A673 (cell line): ENCODE measurements around the gene TMEM168.

ENCODE experiments used
- EZH2 ChIP-seq: fragments of 200-600 bp; sonication (generic); IDR thresholded peaks from 2 replicates; pipeline ENCODE4 v1.6.1; 2017; ENCODE audit warnings: borderline replicate concordance, low read depth, mild to moderate bottlenecking, mixed read lengths, antibody characterized with exemption, low read length; ENCODE audit not compliant: poor library complexity, severe bottlenecking
- TF ChIP-seq, protein P1 (sequence below): fragments of 300-800, 200-600 bp; sonication (generic); conservative IDR thresholded peaks from 2 replicates; pipeline ENCODE4 v1.5.1; 2017; ENCODE audit warnings: low read depth, mild to moderate bottlenecking, antibody characterized with exemption, low read length, moderate library complexity, mixed read lengths

DNA sequence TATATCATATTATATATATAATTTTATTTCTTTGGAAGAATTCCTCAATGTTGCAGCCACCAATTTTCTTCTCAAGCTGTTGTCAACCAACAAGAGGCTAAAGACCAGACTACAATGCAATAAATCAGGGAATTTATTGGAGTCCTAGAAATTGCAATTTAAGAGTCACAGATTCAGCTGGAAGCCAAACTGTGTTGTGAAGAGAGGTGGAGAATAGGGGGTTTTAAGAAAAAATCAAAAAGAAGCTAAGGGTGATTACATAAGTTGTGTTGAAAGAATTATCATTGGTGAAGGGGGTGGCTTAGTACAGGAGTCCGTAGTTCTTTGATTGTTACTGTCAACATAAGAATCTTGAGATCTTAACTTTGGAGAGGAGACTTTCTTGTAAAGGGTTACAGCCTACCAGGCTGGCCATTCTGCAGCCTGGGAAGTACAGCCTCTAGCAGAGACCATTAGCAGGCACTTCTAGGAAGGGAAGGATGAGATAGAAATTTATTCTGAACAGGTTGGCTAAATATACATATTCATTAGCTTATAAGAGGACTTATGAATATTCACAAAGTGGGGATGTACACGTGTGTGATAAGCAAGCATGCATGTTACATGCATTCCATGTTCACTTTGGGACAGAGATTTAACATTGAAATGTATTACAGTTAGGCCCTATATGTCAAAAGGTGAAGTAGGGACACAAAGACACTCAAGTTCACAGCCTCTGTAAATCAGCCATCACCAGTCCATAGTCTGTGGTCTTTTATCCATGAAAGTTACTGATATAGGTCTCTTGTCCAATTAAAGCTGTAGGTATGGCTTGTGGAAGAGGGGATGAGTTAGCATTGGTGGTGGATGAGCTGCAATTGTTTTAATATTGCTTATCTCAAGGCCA lies 8.3 kb upstream of the TMEM168 start:
- TF ChIP-seq, protein P1, sequence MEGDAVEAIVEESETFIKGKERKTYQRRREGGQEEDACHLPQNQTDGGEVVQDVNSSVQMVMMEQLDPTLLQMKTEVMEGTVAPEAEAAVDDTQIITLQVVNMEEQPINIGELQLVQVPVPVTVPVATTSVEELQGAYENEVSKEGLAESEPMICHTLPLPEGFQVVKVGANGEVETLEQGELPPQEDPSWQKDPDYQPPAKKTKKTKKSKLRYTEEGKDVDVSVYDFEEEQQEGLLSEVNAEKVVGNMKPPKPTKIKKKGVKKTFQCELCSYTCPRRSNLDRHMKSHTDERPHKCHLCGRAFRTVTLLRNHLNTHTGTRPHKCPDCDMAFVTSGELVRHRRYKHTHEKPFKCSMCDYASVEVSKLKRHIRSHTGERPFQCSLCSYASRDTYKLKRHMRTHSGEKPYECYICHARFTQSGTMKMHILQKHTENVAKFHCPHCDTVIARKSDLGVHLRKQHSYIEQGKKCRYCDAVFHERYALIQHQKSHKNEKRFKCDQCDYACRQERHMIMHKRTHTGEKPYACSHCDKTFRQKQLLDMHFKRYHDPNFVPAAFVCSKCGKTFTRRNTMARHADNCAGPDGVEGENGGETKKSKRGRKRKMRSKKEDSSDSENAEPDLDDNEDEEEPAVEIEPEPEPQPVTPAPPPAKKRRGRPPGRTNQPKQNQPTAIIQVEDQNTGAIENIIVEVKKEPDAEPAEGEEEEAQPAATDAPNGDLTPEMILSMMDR: no peak
- no peak for TF ChIP-seq EZH2
